MCF 10A (cell line): ENCODE data around the gene PRR23B. TPM values are rescaled to one million over a fixed set of nuclear protein-coding genes. Genes with fewer than 3 reads are reported as not detected.

ENCODE experiments used
- BruUV-seq: library from RNA; stranded (reverse); fragments of 400-500 nt; replicated peaks from 2 replicates; lab custom pipeline; 2021; lab: Mats Ljungman, UMichigan
- CTCF ChIA-PET: fragments of 300-600 bp; sonication (Branson Sonifier 250); formaldehyde crosslinking; extraction: SDS; loops from one replicate; lab custom pipeline; 2021; ENCODE audit warnings: antibody characterized with exemption, inconsistent platforms; lab: Yijun Ruan, JAX
- POLR2A ChIA-PET: fragments of 300-600, 350-650 bp; sonication (Branson Sonifier 250); formaldehyde crosslinking; extraction: SDS; loops from one replicate; lab custom pipeline; 2020; ENCODE audit warnings: antibody characterized with exemption, inconsistent platforms; lab: Yijun Ruan, JAX
- DNase-seq: peaks from one replicate; pipeline ENCODE4 v3.0.0-alpha.2; 2018; ENCODE audit not compliant: unreplicated experiment
- H3K27ac Mint-ChIP-seq: one replicate; pipeline ENCODE4 v1.8.0; 2022; ENCODE audit warnings: mild to moderate bottlenecking, low read depth, mixed read lengths; ENCODE audit not compliant: unreplicated experiment
- H3K27me3 Mint-ChIP-seq: one replicate; pipeline ENCODE4 v1.8.0; 2022; ENCODE audit warnings: mixed read lengths; ENCODE audit not compliant: insufficient read depth, unreplicated experiment
- H3K36me3 Mint-ChIP-seq: one replicate; pipeline ENCODE4 v1.8.0; 2022; ENCODE audit warnings: mild to moderate bottlenecking, moderate library complexity, mixed read lengths; ENCODE audit not compliant: insufficient read depth, unreplicated experiment
- H3K4me1 Mint-ChIP-seq: one replicate; pipeline ENCODE4 v1.8.0; 2022; ENCODE audit warnings: mixed read lengths; ENCODE audit not compliant: insufficient read depth, unreplicated experiment
- H3K4me3 Mint-ChIP-seq: one replicate; pipeline ENCODE4 v1.8.0; 2022; ENCODE audit warnings: mild to moderate bottlenecking, moderate library complexity, mixed read lengths; ENCODE audit not compliant: unreplicated experiment
- H3K9me3 Mint-ChIP-seq: one replicate; pipeline ENCODE4 v1.8.0; 2022; ENCODE audit warnings: mixed read lengths; ENCODE audit not compliant: unreplicated experiment
- CTCF ChIP-seq: fragments of 200-600 bp; IDR thresholded peaks from one replicate; pipeline ENCODE4 v1.8.0; 2022; ENCODE audit warnings: antibody characterized with exemption, mild to moderate bottlenecking; ENCODE audit not compliant: unreplicated experiment
- intact Hi-C: fragments of 100-400 bp; cut with micrococcal nuclease; formaldehyde crosslinking; loops from 2 replicates; pipeline ENCODE4 v1.14.1; 2022
- total RNA-seq: library from RNA; stranded (reverse); gene quantifications from 2 replicates; pipeline ENCODE4 v1.2.3, GENCODE V29; 2022

The PRR23B gene
- total RNA-seq, 1 experiment from 2014 or later, result not detected

- H3K9me3 Mint-ChIP-seq, result peaks cover 9% of the 10 kb centered on the region
- intact Hi-C loops, result no loop called here
- ChIA-PET CTCF (interaction anchor here (0.9 to 1.6 kb wide), 4 partner anchors 14 to 321 kb away, joined by 3 to 5 read pairs (median 3); no protein-coding TSS in a partner anchor), POLR2A (no interaction called here)
- no TSS peak for BruUV-seq
- no peak for TF ChIP-seq CTCF
- H3K27me3 Mint-ChIP-seq, result no peaks in the 10 kb centered on the region
- peak; percentile 1 for DNase-seq
- H3K4me3 Mint-ChIP-seq, result no peak overlapping the region
- H3K27ac Mint-ChIP-seq, result no peak overlapping the region
- peaks cover 5% of the 10 kb centered on the region for H3K4me1 Mint-ChIP-seq
- no peaks in the 10 kb centered on the region for H3K36me3 Mint-ChIP-seq
These were observed 4.2 kb downstream of the PRR23B start for GRCh38 chr3:139016430-139017048.

GRCh38 chr3:139006051-139006716 is 14.5 kb downstream of the PRR23B start, which contains the start of gene PRR23A:
Gene PRR23A (minus strand): TSS chr3:139006268. CDS start chr3:139006268, 0 bp downstream.
- no peaks in the 10 kb centered on the region for H3K36me3 Mint-ChIP-seq
- no peak for TF ChIP-seq CTCF

GRCh38 chr3:139005356-139005993 is 15.3 kb downstream of the PRR23B start:
- no peaks in the 10 kb centered on the region for H3K4me1 Mint-ChIP-seq
- peaks cover 2% of the 10 kb centered on the region for H3K27me3 Mint-ChIP-seq
- intact Hi-C loops, result no loop called here
- DNase-seq, result no peak
- ChIA-PET POLR2A (no interaction called here), CTCF (no interaction called here)
- H3K36me3 Mint-ChIP-seq, result no peaks in the 10 kb centered on the region
- no peak overlapping the region for H3K27ac Mint-ChIP-seq
- no peak for TF ChIP-seq CTCF
- no peak overlapping the region for H3K4me3 Mint-ChIP-seq
- no TSS peak for BruUV-seq
- peaks cover 12% of the 10 kb centered on the region for H3K9me3 Mint-ChIP-seq

More at GRCh38 chr3:139006051-139006716, 14.5 kb downstream of the PRR23B start, which contains the start of gene PRR23A:
- no TSS peak for BruUV-seq
- Mint-ChIP-seq H3K27me3 (no peaks in the 10 kb centered on the region), H3K4me1 (no peaks in the 10 kb centered on the region), H3K4me3 (no peak within 1 kb of the TSS), H3K9me3 (peaks cover 15% of the 10 kb centered on the region), H3K27ac (no peak within 1 kb of the TSS)
- intact Hi-C loops, result no loop called here
- no peak for DNase-seq
- POLR2A ChIA-PET, result no interaction called here
- CTCF ChIA-PET, result no interaction called here

- H3K9me3 Mint-ChIP-seq, result no peaks in the 10 kb centered on the region
- no peaks in the 10 kb centered on the region for H3K36me3 Mint-ChIP-seq
- no peak overlapping the region for H3K27ac Mint-ChIP-seq
- ChIA-PET CTCF (no interaction called here), POLR2A (no interaction called here)
- H3K4me1 Mint-ChIP-seq, result no peaks in the 10 kb centered on the region
- no peak overlapping the region for H3K4me3 Mint-ChIP-seq
- DNase-seq, result no peak
- H3K27me3 Mint-ChIP-seq, result peaks cover 99% of the 10 kb centered on the region
- BruUV-seq, result no TSS peak
- intact Hi-C loops, result no loop called here
- no peak for TF ChIP-seq CTCF
These were observed 25.0 kb downstream of the PRR23B start for GRCh38 chr3:138995706-138996105.
